ENCODE results near the gene POU2F1.
A peak's percentile ranks its signal among the peaks of the same experiment; 100 is the strongest.

Gene POU2F1

DNA sequence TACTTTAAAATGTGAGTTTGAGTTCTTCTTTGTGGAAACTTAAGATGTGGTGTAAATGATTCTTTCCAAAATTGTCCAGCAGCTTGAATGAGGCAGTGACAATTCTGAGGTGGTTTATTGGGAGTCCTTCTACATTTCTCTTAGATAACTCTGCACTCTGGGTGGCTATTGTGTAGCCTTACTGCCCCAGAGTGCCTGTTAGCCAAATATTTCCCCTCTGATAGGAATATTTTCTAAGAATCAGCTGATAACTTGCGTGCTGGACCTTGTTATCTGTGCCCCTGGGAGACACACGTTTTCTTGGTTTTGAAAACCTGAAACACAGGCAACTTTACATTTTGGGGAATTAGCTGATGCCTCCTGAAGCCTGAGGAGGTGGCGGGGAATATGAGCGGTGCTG is 206.0 kb downstream of the POU2F1 start:
- H3K27me3 Mint-ChIP-seq, result no peaks in the 10 kb centered on the region
- no peaks in the 10 kb centered on the region for H3K9me3 Mint-ChIP-seq
- peak overlapping the region; percentile 92 to 96 for H3K27ac Mint-ChIP-seq
- peak overlapping the region in 1 of 2 donors; percentile 12 for H3K4me3 Mint-ChIP-seq
- ATAC-seq (replicated peaks) (no peak), DNase-seq (no peak)
- H3K36me3 Mint-ChIP-seq (ENCODE audit: insufficient read depth), result peaks cover 35% of the 10 kb centered on the region
- H3K4me1 Mint-ChIP-seq (ENCODE audit: low read depth in 2 of 2), result peaks cover 32 to 37% of the 10 kb centered on the region in 2 donors

DNA sequence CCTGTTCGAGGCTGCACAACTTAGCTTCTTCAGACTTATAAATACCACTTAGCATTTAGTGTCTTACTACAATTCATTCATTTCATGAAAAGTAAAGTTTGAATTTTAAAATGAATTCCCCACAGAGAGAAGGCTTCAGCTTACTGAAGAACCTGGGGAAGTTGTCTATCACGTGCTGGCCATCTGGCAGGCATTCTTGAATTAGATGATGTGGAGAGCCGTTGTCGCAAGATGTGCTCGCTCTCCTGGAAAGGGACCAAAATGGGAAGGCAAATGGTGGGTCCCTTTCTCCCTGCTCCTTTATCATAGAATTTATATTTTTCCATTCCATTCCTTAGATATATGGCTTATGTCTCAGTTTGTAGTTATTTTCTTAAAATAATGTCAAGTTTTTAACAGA is 207.2 kb downstream of the POU2F1 start:
- Mint-ChIP-seq H3K9me3 (no peaks in the 10 kb centered on the region), H3K27ac (peak overlapping the region; percentile 92 to 96), H3K4me3 (no peak overlapping the region), H3K4me1 (ENCODE audit: low read depth in 2 of 2) (peaks cover 32 to 44% of the 10 kb centered on the region in 2 donors), H3K27me3 (no peaks in the 10 kb centered on the region), H3K36me3 (ENCODE audit: insufficient read depth) (peaks cover 46% of the 10 kb centered on the region)
- no peak for ATAC-seq (replicated peaks)
- DNase-seq, result no peak

DNA sequence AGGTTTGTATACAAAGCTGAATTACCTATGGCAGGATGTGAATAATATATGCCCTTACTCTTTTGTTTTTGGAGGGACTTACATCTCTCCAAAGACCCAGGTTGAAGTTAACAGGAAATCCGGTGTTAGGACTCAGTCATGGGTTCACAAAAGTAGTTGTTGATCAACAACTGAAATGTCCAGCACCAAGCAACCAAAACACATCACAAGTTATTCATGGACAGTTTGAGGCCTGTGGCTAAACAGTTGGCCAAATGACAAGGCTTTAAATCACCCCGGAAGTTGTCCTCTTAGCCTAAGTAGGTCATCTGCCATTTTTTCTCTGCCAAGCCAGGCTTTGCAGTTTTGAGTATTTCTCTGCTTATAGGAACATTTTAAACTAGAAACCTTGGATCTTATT is 207.7 kb downstream of the POU2F1 start:
- H3K27ac Mint-ChIP-seq, result peak overlapping the region; percentile 92 to 96
- H3K36me3 Mint-ChIP-seq (ENCODE audit: insufficient read depth), result peaks cover 52% of the 10 kb centered on the region
- H3K27me3 Mint-ChIP-seq, result no peaks in the 10 kb centered on the region
- ATAC-seq (replicated peaks), result peak; percentile 67
- peak overlapping the region in 1 of 2 donors; percentile 40 for H3K4me3 Mint-ChIP-seq
- DNase-seq, result peak in 1 of 3 experiments; percentile 39
- H3K9me3 Mint-ChIP-seq, result no peaks in the 10 kb centered on the region
- peaks cover 35 to 47% of the 10 kb centered on the region in 2 donors for H3K4me1 Mint-ChIP-seq (ENCODE audit: low read depth in 2 of 2)

DNA sequence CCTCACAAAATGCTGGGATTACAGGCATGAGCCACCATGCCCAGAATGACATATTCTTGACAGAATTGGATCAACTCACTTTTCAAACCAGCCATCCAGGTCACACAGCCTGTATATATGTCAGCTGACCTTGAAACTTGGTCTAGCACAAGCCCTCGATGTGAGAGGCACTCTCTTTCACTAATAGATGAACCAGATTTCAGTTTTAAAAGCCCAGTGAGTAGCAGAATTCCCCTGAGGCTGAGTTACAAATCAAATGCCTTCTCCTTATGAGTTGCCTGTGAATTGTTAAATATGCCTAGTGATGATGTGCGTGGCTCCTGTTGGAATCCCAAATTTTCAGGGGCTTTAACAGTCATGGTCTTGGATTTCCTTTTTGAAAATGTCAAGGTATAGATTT is 208.9 kb downstream of the POU2F1 start:
- H3K4me3 Mint-ChIP-seq, result peak overlapping the region; percentile 30 to 40
- DNase-seq (no peak), ATAC-seq (replicated peaks) (no peak)
- H3K4me1 Mint-ChIP-seq (ENCODE audit: low read depth in 2 of 2), result peaks cover 37 to 54% of the 10 kb centered on the region in 2 donors
- peaks cover 57% of the 10 kb centered on the region for H3K36me3 Mint-ChIP-seq (ENCODE audit: insufficient read depth)
- H3K27me3 Mint-ChIP-seq, result no peaks in the 10 kb centered on the region
- H3K27ac Mint-ChIP-seq, result peak overlapping the region; percentile 92 to 96
- no peaks in the 10 kb centered on the region for H3K9me3 Mint-ChIP-seq

DNA sequence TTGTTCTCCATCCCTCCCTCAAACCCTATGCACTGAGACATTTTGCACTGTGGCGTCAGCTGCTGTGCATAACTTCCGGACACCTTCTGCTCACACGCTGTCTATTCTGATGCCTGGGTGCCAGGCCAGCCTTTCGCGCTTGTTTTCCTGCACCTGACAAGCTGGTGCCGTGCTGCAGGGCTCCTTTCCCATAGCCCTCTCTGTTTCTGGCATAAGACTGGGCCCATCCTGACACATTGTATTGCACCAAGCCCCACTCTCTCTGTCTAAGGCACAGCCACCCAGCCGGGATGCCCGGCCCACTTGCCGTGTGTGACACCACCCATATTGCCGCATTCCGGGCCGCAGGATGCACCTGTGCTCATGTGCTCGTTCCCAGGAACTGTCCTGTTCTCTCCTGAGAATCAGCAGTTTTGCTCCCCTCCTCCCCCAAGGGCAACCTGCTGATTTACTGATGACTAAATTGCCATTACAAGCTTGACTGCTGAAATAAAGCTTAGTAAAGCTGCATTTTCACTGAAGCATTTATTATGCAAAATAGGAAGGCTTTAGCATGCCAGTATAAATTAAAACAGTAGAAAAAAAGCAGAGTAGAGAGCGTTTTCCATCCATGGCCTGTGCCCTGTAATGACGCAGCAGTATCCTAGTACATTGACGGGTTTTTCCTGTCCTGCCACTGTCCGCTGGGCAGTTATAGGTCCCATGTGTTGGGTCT is 209.6 kb downstream of the POU2F1 start:
- Mint-ChIP-seq H3K27ac (peak overlapping the region; percentile 92 to 96), H3K36me3 (ENCODE audit: insufficient read depth) (peaks cover 55% of the 10 kb centered on the region), H3K27me3 (no peaks in the 10 kb centered on the region), H3K4me1 (ENCODE audit: low read depth in 2 of 2) (peaks cover 38 to 56% of the 10 kb centered on the region in 2 donors), H3K9me3 (no peaks in the 10 kb centered on the region), H3K4me3 (peak overlapping the region; percentile 30 to 77)
- ATAC-seq (replicated peaks), result peak; percentile 31
- DNase-seq, result no peak

DNA sequence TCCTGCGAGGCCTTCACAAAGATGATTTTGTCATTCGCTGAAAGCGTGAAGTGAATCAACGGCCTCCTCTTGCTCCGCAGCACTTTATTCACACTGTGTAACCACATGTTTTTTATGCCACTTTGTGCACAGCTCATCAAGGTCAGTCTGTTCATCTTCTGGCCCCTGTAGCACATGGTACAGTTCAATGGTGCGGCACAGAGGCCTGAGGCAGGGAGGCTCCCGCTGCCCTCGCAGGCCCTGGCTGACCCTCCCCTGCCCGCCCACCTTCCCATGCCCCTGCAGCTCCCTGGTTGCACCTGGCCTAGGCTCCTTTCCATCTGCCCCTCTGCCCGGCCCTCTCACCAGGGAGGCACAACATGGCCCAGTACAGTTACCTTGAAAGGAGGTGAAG is 210.2 kb downstream of the POU2F1 start:
- H3K4me1 Mint-ChIP-seq (ENCODE audit: low read depth in 2 of 2), result peaks cover 42 to 60% of the 10 kb centered on the region in 2 donors
- no peak for DNase-seq
- H3K9me3 Mint-ChIP-seq, result no peaks in the 10 kb centered on the region
- peaks cover 60% of the 10 kb centered on the region for H3K36me3 Mint-ChIP-seq (ENCODE audit: insufficient read depth)
- peak overlapping the region; percentile 50 to 77 for H3K4me3 Mint-ChIP-seq
- peak overlapping the region; percentile 92 to 96 for H3K27ac Mint-ChIP-seq
- ATAC-seq (replicated peaks), result peak; percentile 56
- H3K27me3 Mint-ChIP-seq, result no peaks in the 10 kb centered on the region

DNA sequence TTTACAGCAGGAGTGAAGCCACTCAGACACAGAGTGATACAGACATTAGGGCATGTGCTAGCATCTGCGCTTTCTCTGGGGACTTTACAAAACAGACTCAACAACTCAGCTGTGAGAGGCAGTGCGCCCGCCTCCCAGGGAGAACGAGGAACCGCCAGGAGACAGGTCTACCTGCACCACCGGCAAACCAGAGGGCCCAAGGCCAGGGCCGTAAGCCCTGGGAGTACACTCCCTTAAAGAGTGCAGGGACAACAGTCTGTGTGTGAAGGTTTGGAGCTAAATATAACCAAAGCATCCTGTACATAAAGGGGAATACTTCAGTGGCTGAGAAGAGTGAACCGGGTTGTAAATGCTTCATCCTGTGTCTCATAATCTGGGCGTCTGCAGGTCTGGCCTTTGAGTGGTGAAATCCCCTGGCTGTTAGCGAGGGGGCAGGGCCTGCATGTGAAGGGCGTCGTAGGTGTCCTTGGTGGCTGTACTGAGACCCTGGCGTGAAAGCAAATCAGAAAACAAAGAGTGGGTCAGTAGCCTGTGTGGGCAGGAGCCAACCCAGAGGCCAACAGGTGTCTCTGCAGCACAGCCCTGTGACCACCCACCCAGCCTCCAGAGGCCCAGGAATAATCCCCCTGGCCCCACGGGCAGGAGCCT is 210.7 kb downstream of the POU2F1 start:
- Mint-ChIP-seq H3K9me3 (no peaks in the 10 kb centered on the region), H3K4me1 (ENCODE audit: low read depth in 2 of 2) (peaks cover 47 to 66% of the 10 kb centered on the region in 2 donors), H3K27ac (peak overlapping the region; percentile 92 to 96), H3K27me3 (no peaks in the 10 kb centered on the region), H3K4me3 (peak overlapping the region; percentile 50 to 77), H3K36me3 (ENCODE audit: insufficient read depth) (peaks cover 63% of the 10 kb centered on the region)
- peak; percentile 38 for ATAC-seq (replicated peaks)
- no peak for DNase-seq

DNA sequence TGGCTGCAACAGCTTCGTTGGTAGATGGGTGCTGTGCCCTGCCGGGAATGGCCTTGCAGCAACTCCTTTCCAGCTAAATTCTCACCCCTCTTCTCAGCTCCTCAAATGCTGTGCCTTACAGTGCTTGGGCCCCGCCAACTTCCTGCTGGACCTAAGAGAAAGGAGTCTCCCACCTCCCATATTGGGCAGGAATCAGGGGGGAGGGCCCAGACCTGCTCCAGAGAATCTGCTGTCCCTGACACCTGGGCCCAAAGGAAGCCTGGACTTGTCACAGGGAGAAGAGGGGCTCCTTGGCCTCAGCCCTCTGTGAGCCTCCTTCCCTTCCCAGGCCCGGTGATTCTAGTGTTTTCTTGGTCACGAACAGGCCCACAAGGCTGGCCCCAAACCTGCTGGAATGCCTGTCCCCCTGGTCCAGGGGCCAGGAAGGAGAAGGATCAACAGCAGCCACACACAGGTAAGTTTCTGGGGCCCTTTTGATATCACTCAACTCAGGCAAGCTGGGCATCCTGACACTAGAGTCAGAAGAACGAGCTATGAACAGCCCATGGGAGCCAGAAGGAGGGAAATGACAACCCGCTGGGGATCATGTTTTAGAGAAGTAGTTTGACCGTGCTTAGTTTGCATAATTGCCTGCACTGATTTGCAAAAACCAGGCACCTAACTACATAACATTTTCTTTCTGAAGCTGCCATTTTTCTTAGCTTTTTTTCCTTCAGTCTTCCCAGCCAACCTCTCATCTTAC is 211.4 kb downstream of the POU2F1 start:
- Mint-ChIP-seq H3K27ac (peak overlapping the region; percentile 92 to 96), H3K4me1 (ENCODE audit: low read depth in 2 of 2) (peaks cover 54 to 70% of the 10 kb centered on the region in 2 donors), H3K27me3 (no peaks in the 10 kb centered on the region), H3K36me3 (ENCODE audit: insufficient read depth) (peaks cover 67% of the 10 kb centered on the region), H3K9me3 (no peaks in the 10 kb centered on the region), H3K4me3 (peak overlapping the region in 1 of 2 donors; percentile 43)
- no peak for ATAC-seq (replicated peaks)
- no peak for DNase-seq

DNA sequence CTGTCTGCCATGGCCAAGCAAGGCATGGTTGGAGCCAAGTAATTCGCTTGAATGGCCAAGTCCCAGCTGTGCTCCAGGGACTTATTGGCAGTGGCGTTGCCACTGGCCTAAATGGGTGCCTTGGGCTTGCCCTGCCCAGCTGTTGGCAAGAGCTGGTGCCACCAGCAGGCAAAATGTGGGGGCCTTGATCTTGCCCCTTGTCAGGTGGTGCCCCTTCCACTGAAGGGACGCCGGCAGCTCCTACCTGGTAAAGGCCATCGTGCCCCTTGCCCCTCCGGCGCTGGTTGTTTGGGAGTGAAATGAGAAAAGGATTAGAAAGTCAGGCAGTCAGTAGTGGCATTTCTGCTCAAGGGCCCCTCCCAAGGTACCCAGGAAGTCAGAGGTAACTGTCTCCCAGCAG is 212.1 kb downstream of the POU2F1 start:
- Mint-ChIP-seq H3K9me3 (no peaks in the 10 kb centered on the region), H3K27me3 (no peaks in the 10 kb centered on the region), H3K36me3 (ENCODE audit: insufficient read depth) (peaks cover 72% of the 10 kb centered on the region), H3K4me1 (ENCODE audit: low read depth in 2 of 2) (peaks cover 60 to 69% of the 10 kb centered on the region in 2 donors), H3K27ac (peak overlapping the region; percentile 92 to 96), H3K4me3 (no peak overlapping the region)
- ATAC-seq (replicated peaks) (no peak), DNase-seq (no peak)

DNA sequence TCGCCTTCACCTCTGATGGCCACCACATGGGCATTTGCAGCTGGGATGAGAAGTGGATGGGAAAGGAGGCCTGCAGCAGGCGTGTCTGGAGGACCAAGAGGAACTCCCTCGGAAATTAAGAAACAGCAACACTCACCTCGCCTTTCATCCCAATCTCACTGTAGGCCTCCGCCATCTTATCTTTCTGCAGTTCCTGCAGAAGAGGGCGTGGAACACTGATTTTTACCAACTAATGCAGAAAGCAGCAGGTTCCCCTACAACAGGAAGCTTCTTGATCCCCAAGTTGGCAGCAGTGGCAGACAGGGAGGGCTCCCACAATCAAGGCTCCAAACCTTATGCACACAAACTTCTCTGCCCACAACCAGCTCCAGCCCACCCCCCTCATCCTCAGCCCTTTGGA is 213.2 kb downstream of the POU2F1 start:
- H3K4me3 Mint-ChIP-seq, result no peak overlapping the region
- no peaks in the 10 kb centered on the region for H3K27me3 Mint-ChIP-seq
- ATAC-seq (replicated peaks), result no peak
- peaks cover 77% of the 10 kb centered on the region for H3K36me3 Mint-ChIP-seq (ENCODE audit: insufficient read depth)
- H3K4me1 Mint-ChIP-seq (ENCODE audit: low read depth in 2 of 2), result peaks cover 62 to 69% of the 10 kb centered on the region in 2 donors
- peak overlapping the region; percentile 81 to 96 for H3K27ac Mint-ChIP-seq
- no peak for DNase-seq
- H3K9me3 Mint-ChIP-seq, result no peaks in the 10 kb centered on the region

DNA sequence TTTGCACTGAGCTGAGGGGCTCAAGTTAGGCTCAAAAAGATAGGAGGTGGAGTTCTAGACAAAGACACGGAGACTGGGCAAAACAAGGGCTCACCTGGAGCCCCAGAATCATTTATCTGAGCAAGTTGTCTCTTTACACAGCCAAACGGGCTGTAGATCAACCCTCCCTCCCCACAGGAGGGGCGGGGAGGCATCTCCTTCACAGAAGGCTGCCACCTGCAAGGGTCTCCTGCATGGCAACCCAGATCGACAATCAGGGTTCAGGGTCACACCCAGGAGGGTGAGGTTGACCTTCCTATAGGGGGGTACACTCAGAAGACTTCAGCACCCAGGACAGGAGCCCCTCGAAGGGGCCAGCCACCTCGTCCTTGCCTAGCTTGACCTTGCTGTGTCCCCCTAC is 213.6 kb downstream of the POU2F1 start:
- Mint-ChIP-seq H3K9me3 (no peaks in the 10 kb centered on the region), H3K36me3 (ENCODE audit: insufficient read depth) (peaks cover 77% of the 10 kb centered on the region), H3K4me3 (no peak overlapping the region), H3K27me3 (no peaks in the 10 kb centered on the region), H3K27ac (peak overlapping the region; percentile 81 to 96), H3K4me1 (ENCODE audit: low read depth in 2 of 2) (peaks cover 61 to 68% of the 10 kb centered on the region in 2 donors)
- DNase-seq (no peak), ATAC-seq (replicated peaks) (no peak)

DNA sequence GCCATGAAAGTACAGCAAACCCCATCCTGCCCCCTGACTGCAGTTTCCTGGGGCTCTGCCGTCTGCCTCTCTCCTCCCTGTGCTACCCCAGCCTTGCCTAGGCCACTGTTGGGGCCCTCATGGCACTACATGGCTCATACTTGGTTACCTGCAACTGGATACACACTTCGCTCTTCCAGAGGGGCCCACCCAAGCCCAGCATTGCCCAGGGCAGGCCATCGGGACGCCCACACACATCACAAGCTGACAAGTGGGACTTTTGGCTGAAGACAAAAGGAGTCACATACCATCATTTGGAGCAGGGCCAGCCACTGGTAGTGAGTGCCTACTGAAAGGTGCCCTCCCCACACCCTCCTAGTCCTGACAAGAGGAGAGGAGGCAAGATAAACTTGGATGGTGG is 214.8 kb downstream of the POU2F1 start:
- peak overlapping the region; percentile 94 to 96 for H3K27ac Mint-ChIP-seq
- H3K4me3 Mint-ChIP-seq, result peak overlapping the region in 1 of 2 donors; percentile 44
- ATAC-seq (replicated peaks), result no peak
- peaks cover 78% of the 10 kb centered on the region for H3K36me3 Mint-ChIP-seq (ENCODE audit: insufficient read depth)
- H3K27me3 Mint-ChIP-seq, result no peaks in the 10 kb centered on the region
- H3K9me3 Mint-ChIP-seq, result no peaks in the 10 kb centered on the region
- H3K4me1 Mint-ChIP-seq (ENCODE audit: low read depth in 2 of 2), result peaks cover 60 to 69% of the 10 kb centered on the region in 2 donors
- DNase-seq, result no peak

All from effector memory CD8-positive, alpha-beta T cell (primary cell).